UCSD-AML1 (cell line): ENCODE measurements around the gene DDX52.

ENCODE experiments used
- DNase-seq: peaks from one replicate; lab custom pipeline; 2025; ENCODE audit not compliant: unreplicated experiment; lab: John Stamatoyannopoulos, UW

Gene DDX52

GRCh38 chr17:37598145-37598544 is 45.1 kb downstream of the DDX52 start:
- no peak for DNase-seq

GRCh38 chr17:37592291-37592690 is 51.0 kb downstream of the DDX52 start:
- DNase-seq: no peak

- DNase-seq: no peak
These were observed 58.2 kb downstream of the DDX52 start for GRCh38 chr17:37585066-37585465.

GRCh38 chr17:37576281-37576680 is 67.0 kb downstream of the DDX52 start:
- no peak for DNase-seq

GRCh38 chr17:37574427-37574826 is 68.8 kb downstream of the DDX52 start:
- no peak for DNase-seq

- no peak for DNase-seq
These were observed 71.6 kb downstream of the DDX52 start for GRCh38 chr17:37571674-37572073.

GRCh38 chr17:37570527-37571093 is 72.6 kb downstream of the DDX52 start:
- DNase-seq: peak; percentile 48

- no peak for DNase-seq
These were observed 74.7 kb downstream of the DDX52 start for GRCh38 chr17:37568350-37569053.

- no peak for DNase-seq
These were observed 75.7 kb downstream of the DDX52 start for GRCh38 chr17:37567538-37567937.

- no peak for DNase-seq
These were observed 76.1 kb downstream of the DDX52 start for GRCh38 chr17:37567137-37567536.

- no peak for DNase-seq
These were observed 79.0 kb downstream of the DDX52 start for GRCh38 chr17:37564252-37564651.

- DNase-seq: no peak
These were observed 81.1 kb downstream of the DDX52 start for GRCh38 chr17:37562016-37562745.
